ENCODE data around the gene HPN.

HPN gene

GRCh38 chr19:35052599-35053190 lies 11.2 kb downstream of the HPN start:
- TF ChIP-seq CTCF (IDR thresholded peaks at IDR 0.05) (no peak), ZFX (IDR thresholded peaks at IDR 0.05; ENCODE audit: borderline replicate concordance) (no peak)
- no peak overlapping the region for H3K27ac ChIP-seq

- TF ChIP-seq ZFX (IDR thresholded peaks at IDR 0.05; ENCODE audit: borderline replicate concordance) (no peak), CTCF (IDR thresholded peaks at IDR 0.05) (no peak)
- H3K27ac ChIP-seq: no peak overlapping the region
These were observed 12.3 kb downstream of the HPN start for GRCh38 chr19:35053667-35054293.

- no peak overlapping the region for H3K27ac ChIP-seq
- TF ChIP-seq ZFX (IDR thresholded peaks at IDR 0.05; ENCODE audit: borderline replicate concordance): no peak
- no peak for TF ChIP-seq CTCF (IDR thresholded peaks at IDR 0.05)
These were observed 13.1 kb downstream of the HPN start for GRCh38 chr19:35054626-35055025.

- no peak for TF ChIP-seq CTCF (IDR thresholded peaks at IDR 0.05)
- no peak for TF ChIP-seq ZFX (IDR thresholded peaks at IDR 0.05; ENCODE audit: borderline replicate concordance)
- H3K27ac ChIP-seq: no peak overlapping the region
These were observed 14.2 kb downstream of the HPN start for GRCh38 chr19:35055715-35056179.

GRCh38 chr19:35056513-35057063 lies 15.1 kb downstream of the HPN start:
- H3K27ac ChIP-seq: no peak overlapping the region
- no peak for TF ChIP-seq ZFX (IDR thresholded peaks at IDR 0.05; ENCODE audit: borderline replicate concordance)
- no peak for TF ChIP-seq CTCF (IDR thresholded peaks at IDR 0.05)

GRCh38 chr19:35058370-35058769 lies 16.8 kb downstream of the HPN start:
- no peak for TF ChIP-seq CTCF (IDR thresholded peaks at IDR 0.05)
- no peak for TF ChIP-seq ZFX (IDR thresholded peaks at IDR 0.05; ENCODE audit: borderline replicate concordance)
- no peak overlapping the region for H3K27ac ChIP-seq

Data from 22Rv1 (cell line).